BE2C (cell line): Measurements from ENCODE around the gene DENND2A.
"Not testable (repeated sequence)": the region's sequence is repeated elsewhere in the genome, so short reads cannot be mapped to it uniquely, and the experiment has no call there.

Source experiments
- DNase-seq: peaks from one replicate; pipeline ENCODE4 v3.0.0-alpha.2; 2020
- H3K27me3 ChIP-seq: fragments of 250-450 bp; sonication (Bioruptor Pico); 2 replicates; pipeline ENCODE4 v1.5.1; 2020; ENCODE audit warnings: mild to moderate bottlenecking
- H3K36me3 ChIP-seq: fragments of 250-450 bp; sonication (Bioruptor Pico); 2 replicates; pipeline ENCODE4 v1.5.1; 2020; ENCODE audit warnings: mild to moderate bottlenecking
- H3K4me1 ChIP-seq: fragments of 250-450 bp; sonication (Bioruptor Pico); 2 replicates; pipeline ENCODE4 v1.5.1; 2020
- H3K4me3 ChIP-seq: 2 replicates; pipeline ENCODE4 v1.5.1; 2011; ENCODE audit warnings: low read depth, low read length
- H3K9me3 ChIP-seq: fragments of 250-450 bp; sonication (Bioruptor Pico); 2 replicates; pipeline ENCODE4 v1.5.1; 2020
- CTCF ChIP-seq: IDR thresholded peaks from 2 replicates; pipeline ENCODE4 v1.5.1; 2012; ENCODE audit warnings: mild to moderate bottlenecking, low read depth, low read length

DENND2A gene

GRCh38 chr7:140645166-140645900, 4.7 kb upstream of the DENND2A start:
- peak; percentile 38 for DNase-seq
- H3K4me3 ChIP-seq, result no peak overlapping the region
- no peaks in the 10 kb centered on the region for H3K27me3 ChIP-seq
- peaks cover 10% of the 10 kb centered on the region for H3K4me1 ChIP-seq
- H3K9me3 ChIP-seq, result no peaks in the 10 kb centered on the region
- no peaks in the 10 kb centered on the region for H3K36me3 ChIP-seq
- peak; percentile 63 for TF ChIP-seq CTCF

- H3K36me3 ChIP-seq, H3K27me3 ChIP-seq, H3K4me3 ChIP-seq, DNase-seq, H3K4me1 ChIP-seq, H3K9me3 ChIP-seq: not testable (repeated sequence)
Measured at GRCh38 chr7:140644761-140645160, 4.1 kb upstream of the DENND2A start.

GRCh38 chr7:140643416-140643815, 2.8 kb upstream of the DENND2A start:
- TF ChIP-seq CTCF, result no peak
- no peak for DNase-seq
- H3K36me3 ChIP-seq, result no peaks in the 10 kb centered on the region
- H3K4me3 ChIP-seq, result no peak overlapping the region
- H3K27me3 ChIP-seq, result no peaks in the 10 kb centered on the region
- peaks cover 10% of the 10 kb centered on the region for H3K4me1 ChIP-seq
- H3K9me3 ChIP-seq, result no peaks in the 10 kb centered on the region

GRCh38 chr7:140641524-140642195, 1.0 kb upstream of the DENND2A start:
- TF ChIP-seq CTCF, result no peak
- Histone ChIP-seq H3K9me3 (no peaks in the 10 kb centered on the region), H3K4me1 (peaks cover 3% of the 10 kb centered on the region; the same call in 1 of the 2 replicates), H3K27me3 (no peaks in the 10 kb centered on the region), H3K4me3 (no peak overlapping the region), H3K36me3 (no peaks in the 10 kb centered on the region)
- DNase-seq, result no peak

GRCh38 chr7:140640060-140640637, 464 bp downstream of the DENND2A start:
- Histone ChIP-seq H3K36me3 (no peaks in the 10 kb centered on the region), H3K27me3 (no peaks in the 10 kb centered on the region), H3K4me1 (peaks cover 6% of the 10 kb centered on the region; the same call in 1 of the 2 replicates), H3K4me3 (peak overlapping the region; percentile 72), H3K9me3 (no peaks in the 10 kb centered on the region)
- DNase-seq, result peak; percentile 60
- no peak for TF ChIP-seq CTCF

GRCh38 chr7:140639366-140640053, 1.1 kb downstream of the DENND2A start:
- Histone ChIP-seq H3K9me3 (no peaks in the 10 kb centered on the region), H3K36me3 (no peaks in the 10 kb centered on the region), H3K4me3 (peak overlapping the region; percentile 72), H3K4me1 (peaks cover 6% of the 10 kb centered on the region; the same call in 1 of the 2 replicates), H3K27me3 (no peaks in the 10 kb centered on the region)
- no peak for TF ChIP-seq CTCF
- no peak for DNase-seq
